ENCODE measurements around the gene CYP4B1.

DNA sequence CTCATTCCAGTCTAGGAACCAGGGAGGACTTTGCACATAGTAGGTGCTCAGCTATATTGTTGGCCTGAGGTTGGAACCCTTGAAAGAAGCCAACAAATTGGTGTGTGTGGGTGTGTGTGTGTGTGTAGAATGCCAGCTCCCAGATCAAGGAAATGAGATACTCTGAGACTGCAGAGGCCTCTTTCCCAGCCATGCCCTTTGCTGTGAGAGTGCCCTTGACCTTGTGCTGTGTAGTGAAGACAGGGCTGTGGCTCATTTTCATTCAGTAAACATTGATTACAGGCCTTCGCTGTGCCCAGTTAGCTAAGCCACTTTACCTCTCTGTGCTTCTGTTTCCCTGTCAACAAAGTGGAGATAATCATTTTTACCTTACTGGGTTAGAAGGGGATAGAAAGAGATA, 3.2 kb downstream of the CYP4B1 start:
- TF ChIP-seq, protein P1, sequence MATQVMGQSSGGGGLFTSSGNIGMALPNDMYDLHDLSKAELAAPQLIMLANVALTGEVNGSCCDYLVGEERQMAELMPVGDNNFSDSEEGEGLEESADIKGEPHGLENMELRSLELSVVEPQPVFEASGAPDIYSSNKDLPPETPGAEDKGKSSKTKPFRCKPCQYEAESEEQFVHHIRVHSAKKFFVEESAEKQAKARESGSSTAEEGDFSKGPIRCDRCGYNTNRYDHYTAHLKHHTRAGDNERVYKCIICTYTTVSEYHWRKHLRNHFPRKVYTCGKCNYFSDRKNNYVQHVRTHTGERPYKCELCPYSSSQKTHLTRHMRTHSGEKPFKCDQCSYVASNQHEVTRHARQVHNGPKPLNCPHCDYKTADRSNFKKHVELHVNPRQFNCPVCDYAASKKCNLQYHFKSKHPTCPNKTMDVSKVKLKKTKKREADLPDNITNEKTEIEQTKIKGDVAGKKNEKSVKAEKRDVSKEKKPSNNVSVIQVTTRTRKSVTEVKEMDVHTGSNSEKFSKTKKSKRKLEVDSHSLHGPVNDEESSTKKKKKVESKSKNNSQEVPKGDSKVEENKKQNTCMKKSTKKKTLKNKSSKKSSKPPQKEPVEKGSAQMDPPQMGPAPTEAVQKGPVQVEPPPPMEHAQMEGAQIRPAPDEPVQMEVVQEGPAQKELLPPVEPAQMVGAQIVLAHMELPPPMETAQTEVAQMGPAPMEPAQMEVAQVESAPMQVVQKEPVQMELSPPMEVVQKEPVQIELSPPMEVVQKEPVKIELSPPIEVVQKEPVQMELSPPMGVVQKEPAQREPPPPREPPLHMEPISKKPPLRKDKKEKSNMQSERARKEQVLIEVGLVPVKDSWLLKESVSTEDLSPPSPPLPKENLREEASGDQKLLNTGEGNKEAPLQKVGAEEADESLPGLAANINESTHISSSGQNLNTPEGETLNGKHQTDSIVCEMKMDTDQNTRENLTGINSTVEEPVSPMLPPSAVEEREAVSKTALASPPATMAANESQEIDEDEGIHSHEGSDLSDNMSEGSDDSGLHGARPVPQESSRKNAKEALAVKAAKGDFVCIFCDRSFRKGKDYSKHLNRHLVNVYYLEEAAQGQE (IDR thresholded peaks at IDR 0.05; ENCODE audit: insufficient read depth in 1 of 2, low read depth in 2 of 2, low read length in 2 of 2) = no peak
- TF ChIP-seq POLR2AphosphoS5 (IDR thresholded peaks at IDR 0.05; ENCODE audit: low read depth, low read length) (no peak), TAF1 (IDR thresholded peaks at IDR 0.05; ENCODE audit: borderline replicate concordance, insufficient read depth, low read length) (no peak)

Data from PFSK-1 (cell line).